Gastroesophageal sphincter (tissue), 3 donors: ENCODE results near the gene TMEM214.

Experiments used
- CTCF ChIP-seq, 4 experiments: fragments of 200-600 bp in 2 of 4; fragments of 450-650 bp in 2 of 4; sonication (generic) in 1 of 4; IDR thresholded peaks; one replicate each; pipeline ENCODE4 v1.5.1; 2017 to 2019; ENCODE audit warnings: antibody characterized with exemption in 4 of 4, mild to moderate bottlenecking in 2 of 4, moderate library complexity in 2 of 4
- EP300 ChIP-seq: sonication (generic); formaldehyde crosslinking; IDR thresholded peaks from one replicate; pipeline ENCODE4 v1.6.1; 2017; ENCODE audit warnings: antibody characterized with exemption, mild to moderate bottlenecking
- POLR2A ChIP-seq, 2 donors: fragments of 450-650 bp; IDR thresholded peaks; one replicate each; pipeline ENCODE4 v1.6.1; 2017; ENCODE audit warnings: antibody characterized with exemption in 2 of 2, mild to moderate bottlenecking in 2 of 2, moderate library complexity in 1 of 2
- POLR2AphosphoS5 ChIP-seq: sonication (generic); formaldehyde crosslinking; IDR thresholded peaks from one replicate; pipeline ENCODE4 v1.6.1; 2017; ENCODE audit warnings: antibody characterized with exemption

GRCh38 chr2:27016801-27017325 lies 15.9 kb upstream of the TMEM214 start:
- TF ChIP-seq CTCF (IDR thresholded peaks at IDR 0.05) = peak in 3 of 4 experiments; percentile 59 to 77 (median 69)
- TF ChIP-seq EP300 = no peak
- TF ChIP-seq POLR2AphosphoS5 = no peak
- no peak for TF ChIP-seq POLR2A (IDR thresholded peaks at IDR 0.05)
